ENCODE data around the gene SAP30BP.

Gene SAP30BP

DNA sequence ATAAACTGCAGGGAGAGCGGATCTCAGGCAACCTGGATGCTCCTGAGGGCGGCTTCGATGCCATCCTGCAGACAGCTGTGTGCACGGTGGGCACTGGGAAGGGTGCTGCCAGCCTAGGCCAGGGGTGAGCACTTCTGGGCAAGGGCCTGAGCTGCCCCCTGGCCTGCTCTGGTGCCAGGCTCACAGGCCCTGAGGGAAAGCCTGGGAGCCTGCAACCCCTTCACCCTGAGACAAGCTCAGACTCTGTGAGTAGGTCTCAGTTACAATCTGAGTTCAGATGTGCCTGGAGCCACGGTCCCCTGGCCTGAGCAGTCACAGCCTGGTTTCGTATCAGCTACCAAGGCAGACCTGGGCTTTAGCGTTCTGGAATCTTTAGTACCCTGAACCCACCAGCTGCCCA, 62.2 kb downstream of the SAP30BP start:
- H3K4me3 ChIP-seq (replicated peaks in 1 of 2; ENCODE audit: low read depth in 2 of 2, low read length in 2 of 2) = no peak overlapping the region
- DNase-seq (ENCODE audit: low read depth in 2 of 2) = no peak
- TF ChIP-seq, protein P1, sequence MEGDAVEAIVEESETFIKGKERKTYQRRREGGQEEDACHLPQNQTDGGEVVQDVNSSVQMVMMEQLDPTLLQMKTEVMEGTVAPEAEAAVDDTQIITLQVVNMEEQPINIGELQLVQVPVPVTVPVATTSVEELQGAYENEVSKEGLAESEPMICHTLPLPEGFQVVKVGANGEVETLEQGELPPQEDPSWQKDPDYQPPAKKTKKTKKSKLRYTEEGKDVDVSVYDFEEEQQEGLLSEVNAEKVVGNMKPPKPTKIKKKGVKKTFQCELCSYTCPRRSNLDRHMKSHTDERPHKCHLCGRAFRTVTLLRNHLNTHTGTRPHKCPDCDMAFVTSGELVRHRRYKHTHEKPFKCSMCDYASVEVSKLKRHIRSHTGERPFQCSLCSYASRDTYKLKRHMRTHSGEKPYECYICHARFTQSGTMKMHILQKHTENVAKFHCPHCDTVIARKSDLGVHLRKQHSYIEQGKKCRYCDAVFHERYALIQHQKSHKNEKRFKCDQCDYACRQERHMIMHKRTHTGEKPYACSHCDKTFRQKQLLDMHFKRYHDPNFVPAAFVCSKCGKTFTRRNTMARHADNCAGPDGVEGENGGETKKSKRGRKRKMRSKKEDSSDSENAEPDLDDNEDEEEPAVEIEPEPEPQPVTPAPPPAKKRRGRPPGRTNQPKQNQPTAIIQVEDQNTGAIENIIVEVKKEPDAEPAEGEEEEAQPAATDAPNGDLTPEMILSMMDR (IDR thresholded peaks at IDR 0.05; ENCODE audit: low read depth, low read length) = no peak

GRCh38 chr17:75730065-75730464, 62.9 kb downstream of the SAP30BP start:
- TF ChIP-seq, protein P1 (IDR thresholded peaks at IDR 0.05; ENCODE audit: low read depth, low read length) = no peak
- DNase-seq (ENCODE audit: low read depth in 2 of 2) = no peak
- no peak overlapping the region for H3K4me3 ChIP-seq (replicated peaks in 1 of 2; ENCODE audit: low read depth in 2 of 2, low read length in 2 of 2)

DNA sequence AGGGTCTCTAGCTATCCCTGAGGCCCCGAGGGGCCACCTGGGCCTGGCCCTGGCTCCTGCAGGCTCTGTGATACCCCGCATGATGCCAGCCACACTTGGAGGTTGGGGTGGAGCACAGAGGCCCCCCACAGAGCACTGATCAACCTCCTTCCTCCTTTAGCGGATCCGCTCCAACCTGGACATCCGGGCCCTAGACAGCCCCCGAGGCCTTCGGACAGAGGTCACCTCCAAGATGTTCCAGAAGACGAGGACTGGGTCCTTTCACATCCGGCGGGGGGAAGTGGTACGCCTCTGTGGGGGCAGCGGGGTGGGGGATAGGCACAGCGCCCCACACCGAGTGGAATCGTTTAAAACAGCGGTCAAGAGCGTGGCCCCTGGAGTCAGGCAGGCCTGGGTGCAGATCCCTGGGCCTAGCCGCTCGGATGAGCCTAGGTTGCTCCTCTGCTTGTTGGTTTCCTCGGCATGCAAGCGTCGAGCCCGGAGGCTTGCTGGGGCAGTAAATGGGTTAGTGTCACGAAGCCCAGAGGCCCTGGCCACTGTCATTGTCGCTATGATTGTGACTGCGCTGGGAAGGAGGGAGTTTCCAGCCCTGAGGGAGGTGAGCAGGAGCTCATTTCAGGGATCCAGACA, 64.1 kb downstream of the SAP30BP start:
- TF ChIP-seq, protein P1 (IDR thresholded peaks at IDR 0.05; ENCODE audit: low read depth, low read length) = no peak
- H3K4me3 ChIP-seq (replicated peaks in 1 of 2; ENCODE audit: low read depth in 2 of 2, low read length in 2 of 2) = no peak overlapping the region
- DNase-seq (ENCODE audit: low read depth in 2 of 2) = no peak

- no peak for DNase-seq (ENCODE audit: low read depth in 2 of 2)
- TF ChIP-seq, protein P1 (IDR thresholded peaks at IDR 0.05; ENCODE audit: low read depth, low read length) = no peak
- H3K4me3 ChIP-seq (replicated peaks in 1 of 2; ENCODE audit: low read depth in 2 of 2, low read length in 2 of 2) = no peak overlapping the region
These were observed 64.8 kb downstream of the SAP30BP start for GRCh38 chr17:75731716-75732498.

DNA sequence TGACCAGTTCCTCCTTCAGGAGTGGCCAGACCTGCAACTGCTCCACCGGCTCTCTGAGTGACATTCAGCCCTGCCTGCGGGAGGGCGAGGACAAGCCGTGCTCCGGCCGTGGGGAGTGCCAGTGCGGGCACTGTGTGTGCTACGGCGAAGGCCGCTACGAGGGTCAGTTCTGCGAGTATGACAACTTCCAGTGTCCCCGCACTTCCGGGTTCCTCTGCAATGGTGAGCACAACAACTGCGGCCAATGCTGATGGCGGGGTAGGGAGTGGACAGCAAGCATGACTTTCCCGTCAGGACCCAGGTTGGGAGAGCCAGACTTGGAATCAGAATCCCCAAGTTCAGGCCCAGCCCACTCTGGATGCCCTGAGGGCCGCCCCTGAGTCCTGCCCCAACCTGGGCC, 66.3 kb downstream of the SAP30BP start:
- no peak overlapping the region for H3K4me3 ChIP-seq (replicated peaks in 1 of 2; ENCODE audit: low read depth in 2 of 2, low read length in 2 of 2)
- TF ChIP-seq, protein P1 (IDR thresholded peaks at IDR 0.05; ENCODE audit: low read depth, low read length) = no peak
- no peak for DNase-seq (ENCODE audit: low read depth in 2 of 2)

GRCh38 chr17:75734674-75735294, 67.6 kb downstream of the SAP30BP start:
- no peak overlapping the region for H3K4me3 ChIP-seq (replicated peaks in 1 of 2; ENCODE audit: low read depth in 2 of 2, low read length in 2 of 2)
- DNase-seq (ENCODE audit: low read depth in 2 of 2) = no peak
- TF ChIP-seq, protein P1 (IDR thresholded peaks at IDR 0.05; ENCODE audit: low read depth, low read length) = no peak
